ENCODE data around the gene SLITRK6.
"Not testable (repeated sequence)": the region's sequence is repeated elsewhere in the genome, so short reads cannot be mapped to it uniquely, and the experiment has no call there.

The SLITRK6 gene

DNA sequence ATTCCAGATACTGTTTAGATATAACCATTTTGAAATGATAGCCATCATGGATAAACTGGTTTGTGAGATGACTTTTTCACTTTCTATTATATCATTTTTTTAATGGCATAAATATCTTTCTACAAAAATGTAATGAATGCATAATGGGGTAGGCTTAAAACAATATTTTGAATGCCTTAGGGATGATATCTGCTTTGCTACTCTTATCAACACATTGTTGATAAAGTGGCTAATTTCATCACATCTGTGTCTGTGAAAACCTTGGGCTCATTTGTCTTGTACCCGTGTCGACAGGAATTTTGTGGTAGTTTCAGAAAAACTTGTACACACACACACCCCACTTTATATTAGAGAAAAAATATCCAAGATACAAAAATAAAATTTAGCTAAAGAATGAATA lies 44.1 kb downstream of the SLITRK6 start (continued):
- TF ChIP-seq, protein P1, sequence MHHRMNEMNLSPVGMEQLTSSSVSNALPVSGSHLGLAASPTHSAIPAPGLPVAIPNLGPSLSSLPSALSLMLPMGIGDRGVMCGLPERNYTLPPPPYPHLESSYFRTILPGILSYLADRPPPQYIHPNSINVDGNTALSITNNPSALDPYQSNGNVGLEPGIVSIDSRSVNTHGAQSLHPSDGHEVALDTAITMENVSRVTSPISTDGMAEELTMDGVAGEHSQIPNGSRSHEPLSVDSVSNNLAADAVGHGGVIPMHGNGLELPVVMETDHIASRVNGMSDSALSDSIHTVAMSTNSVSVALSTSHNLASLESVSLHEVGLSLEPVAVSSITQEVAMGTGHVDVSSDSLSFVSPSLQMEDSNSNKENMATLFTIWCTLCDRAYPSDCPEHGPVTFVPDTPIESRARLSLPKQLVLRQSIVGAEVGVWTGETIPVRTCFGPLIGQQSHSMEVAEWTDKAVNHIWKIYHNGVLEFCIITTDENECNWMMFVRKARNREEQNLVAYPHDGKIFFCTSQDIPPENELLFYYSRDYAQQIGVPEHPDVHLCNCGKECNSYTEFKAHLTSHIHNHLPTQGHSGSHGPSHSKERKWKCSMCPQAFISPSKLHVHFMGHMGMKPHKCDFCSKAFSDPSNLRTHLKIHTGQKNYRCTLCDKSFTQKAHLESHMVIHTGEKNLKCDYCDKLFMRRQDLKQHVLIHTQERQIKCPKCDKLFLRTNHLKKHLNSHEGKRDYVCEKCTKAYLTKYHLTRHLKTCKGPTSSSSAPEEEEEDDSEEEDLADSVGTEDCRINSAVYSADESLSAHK (tag by site-specific recombination; IDR thresholded peaks at IDR 0.05), result no peak
- no peak for TF ChIP-seq ZXDB (tag by site-specific recombination; IDR thresholded peaks at IDR 0.05)
- TF ChIP-seq, protein P2, sequence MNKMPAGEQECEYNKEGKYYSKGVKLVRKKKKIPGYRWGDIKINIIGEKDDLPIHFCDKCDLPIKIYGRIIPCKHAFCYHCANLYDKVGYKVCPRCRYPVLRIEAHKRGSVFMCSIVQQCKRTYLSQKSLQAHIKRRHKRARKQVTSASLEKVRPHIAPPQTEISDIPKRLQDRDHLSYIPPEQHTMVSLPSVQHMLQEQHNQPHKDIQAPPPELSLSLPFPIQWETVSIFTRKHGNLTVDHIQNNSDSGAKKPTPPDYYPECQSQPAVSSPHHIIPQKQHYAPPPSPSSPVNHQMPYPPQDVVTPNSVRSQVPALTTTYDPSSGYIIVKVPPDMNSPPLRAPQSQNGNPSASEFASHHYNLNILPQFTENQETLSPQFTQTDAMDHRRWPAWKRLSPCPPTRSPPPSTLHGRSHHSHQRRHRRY (tag by site-specific recombination; IDR thresholded peaks at IDR 0.05), result no peak
- no peak for TF ChIP-seq RBAK (tag by site-specific recombination; IDR thresholded peaks at IDR 0.05)
- TF ChIP-seq ZNF16 (tag by site-specific recombination; IDR thresholded peaks at IDR 0.05; ENCODE audit: low read depth), result no peak
- TF ChIP-seq, protein P3, sequence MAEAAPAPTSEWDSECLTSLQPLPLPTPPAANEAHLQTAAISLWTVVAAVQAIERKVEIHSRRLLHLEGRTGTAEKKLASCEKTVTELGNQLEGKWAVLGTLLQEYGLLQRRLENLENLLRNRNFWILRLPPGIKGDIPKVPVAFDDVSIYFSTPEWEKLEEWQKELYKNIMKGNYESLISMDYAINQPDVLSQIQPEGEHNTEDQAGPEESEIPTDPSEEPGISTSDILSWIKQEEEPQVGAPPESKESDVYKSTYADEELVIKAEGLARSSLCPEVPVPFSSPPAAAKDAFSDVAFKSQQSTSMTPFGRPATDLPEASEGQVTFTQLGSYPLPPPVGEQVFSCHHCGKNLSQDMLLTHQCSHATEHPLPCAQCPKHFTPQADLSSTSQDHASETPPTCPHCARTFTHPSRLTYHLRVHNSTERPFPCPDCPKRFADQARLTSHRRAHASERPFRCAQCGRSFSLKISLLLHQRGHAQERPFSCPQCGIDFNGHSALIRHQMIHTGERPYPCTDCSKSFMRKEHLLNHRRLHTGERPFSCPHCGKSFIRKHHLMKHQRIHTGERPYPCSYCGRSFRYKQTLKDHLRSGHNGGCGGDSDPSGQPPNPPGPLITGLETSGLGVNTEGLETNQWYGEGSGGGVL (tag by site-specific recombination; IDR thresholded peaks at IDR 0.05), result no peak
- no peak for TF ChIP-seq ZNF292 (tag by site-specific recombination; IDR thresholded peaks at IDR 0.05; ENCODE audit: borderline replicate concordance, low read depth)
- no peak for TF ChIP-seq ZNF48 (tag by site-specific recombination; IDR thresholded peaks at IDR 0.05)
- no peak for TF ChIP-seq ZNF658 (tag by site-specific recombination; IDR thresholded peaks at IDR 0.05)
- no peak for TF ChIP-seq ZNF560 (tag by site-specific recombination; IDR thresholded peaks at IDR 0.05; ENCODE audit: borderline replicate concordance)
- TF ChIP-seq, protein P4, sequence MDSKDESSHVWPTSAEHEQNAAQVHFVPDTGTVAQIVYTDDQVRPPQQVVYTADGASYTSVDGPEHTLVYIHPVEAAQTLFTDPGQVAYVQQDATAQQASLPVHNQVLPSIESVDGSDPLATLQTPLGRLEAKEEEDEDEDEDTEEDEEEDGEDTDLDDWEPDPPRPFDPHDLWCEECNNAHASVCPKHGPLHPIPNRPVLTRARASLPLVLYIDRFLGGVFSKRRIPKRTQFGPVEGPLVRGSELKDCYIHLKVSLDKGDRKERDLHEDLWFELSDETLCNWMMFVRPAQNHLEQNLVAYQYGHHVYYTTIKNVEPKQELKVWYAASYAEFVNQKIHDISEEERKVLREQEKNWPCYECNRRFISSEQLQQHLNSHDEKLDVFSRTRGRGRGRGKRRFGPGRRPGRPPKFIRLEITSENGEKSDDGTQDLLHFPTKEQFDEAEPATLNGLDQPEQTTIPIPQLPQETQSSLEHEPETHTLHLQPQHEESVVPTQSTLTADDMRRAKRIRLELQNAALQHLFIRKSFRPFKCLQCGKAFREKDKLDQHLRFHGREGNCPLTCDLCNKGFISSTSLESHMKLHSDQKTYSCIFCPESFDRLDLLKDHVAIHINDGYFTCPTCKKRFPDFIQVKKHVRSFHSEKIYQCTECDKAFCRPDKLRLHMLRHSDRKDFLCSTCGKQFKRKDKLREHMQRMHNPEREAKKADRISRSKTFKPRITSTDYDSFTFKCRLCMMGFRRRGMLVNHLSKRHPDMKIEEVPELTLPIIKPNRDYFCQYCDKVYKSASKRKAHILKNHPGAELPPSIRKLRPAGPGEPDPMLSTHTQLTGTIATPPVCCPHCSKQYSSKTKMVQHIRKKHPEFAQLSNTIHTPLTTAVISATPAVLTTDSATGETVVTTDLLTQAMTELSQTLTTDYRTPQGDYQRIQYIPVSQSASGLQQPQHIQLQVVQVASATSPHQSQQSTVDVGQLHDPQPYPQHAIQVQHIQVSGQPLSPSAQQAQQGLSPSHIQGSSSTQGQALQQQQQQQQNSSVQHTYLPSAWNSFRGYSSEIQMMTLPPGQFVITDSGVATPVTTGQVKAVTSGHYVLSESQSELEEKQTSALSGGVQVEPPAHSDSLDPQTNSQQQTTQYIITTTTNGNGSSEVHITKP (tag by site-specific recombination; IDR thresholded peaks at IDR 0.05), result no peak

DNA sequence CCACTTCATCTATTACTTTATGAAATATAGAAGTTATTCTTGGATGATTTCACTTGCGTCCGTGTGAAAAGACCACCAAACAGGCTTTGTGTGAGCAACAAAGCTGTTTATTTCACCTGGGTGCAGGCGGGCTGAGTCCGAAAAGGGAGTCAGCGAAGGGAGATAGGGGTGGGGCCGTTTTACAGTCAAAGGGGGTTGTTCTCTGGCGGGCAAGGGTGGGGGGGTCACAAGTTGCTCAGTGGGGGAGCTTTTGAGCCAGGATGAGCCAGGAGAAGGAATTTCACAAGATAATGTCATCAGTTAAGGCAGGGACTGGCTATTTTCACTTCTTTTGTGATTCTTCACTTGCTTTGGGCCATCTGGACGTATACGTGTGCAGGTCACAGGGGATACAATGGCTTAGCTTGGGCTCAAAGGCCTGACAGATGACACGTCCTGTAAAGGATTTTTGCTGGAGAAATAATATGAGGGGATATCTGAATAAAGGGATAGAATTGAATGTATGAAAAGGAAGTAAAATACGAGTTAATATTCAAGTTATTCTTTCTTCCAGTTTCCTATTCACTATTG lies 55.9 kb downstream of the SLITRK6 start:
- H3K4me1 ChIP-seq (ENCODE audit: control insufficient read depth, insufficient read depth, low read length); H3K27ac ChIP-seq (ENCODE audit: extremely low read depth, low read depth, low read length); CTCF ChIA-PET; H3K4me3 ChIP-seq (ENCODE audit: low read depth, low read length); H3K9me3 ChIP-seq (ENCODE audit: control insufficient read depth, insufficient read depth, low read depth, low read length); POLR2A ChIA-PET; H3K36me3 ChIP-seq (ENCODE audit: control insufficient read depth in 2 of 2, insufficient read depth in 1 of 2, low read length in 2 of 2): not testable (repeated sequence)

Data from HEK293 (cell line).